Measurements from ENCODE around the gene MCAT.

The MCAT gene

DNA sequence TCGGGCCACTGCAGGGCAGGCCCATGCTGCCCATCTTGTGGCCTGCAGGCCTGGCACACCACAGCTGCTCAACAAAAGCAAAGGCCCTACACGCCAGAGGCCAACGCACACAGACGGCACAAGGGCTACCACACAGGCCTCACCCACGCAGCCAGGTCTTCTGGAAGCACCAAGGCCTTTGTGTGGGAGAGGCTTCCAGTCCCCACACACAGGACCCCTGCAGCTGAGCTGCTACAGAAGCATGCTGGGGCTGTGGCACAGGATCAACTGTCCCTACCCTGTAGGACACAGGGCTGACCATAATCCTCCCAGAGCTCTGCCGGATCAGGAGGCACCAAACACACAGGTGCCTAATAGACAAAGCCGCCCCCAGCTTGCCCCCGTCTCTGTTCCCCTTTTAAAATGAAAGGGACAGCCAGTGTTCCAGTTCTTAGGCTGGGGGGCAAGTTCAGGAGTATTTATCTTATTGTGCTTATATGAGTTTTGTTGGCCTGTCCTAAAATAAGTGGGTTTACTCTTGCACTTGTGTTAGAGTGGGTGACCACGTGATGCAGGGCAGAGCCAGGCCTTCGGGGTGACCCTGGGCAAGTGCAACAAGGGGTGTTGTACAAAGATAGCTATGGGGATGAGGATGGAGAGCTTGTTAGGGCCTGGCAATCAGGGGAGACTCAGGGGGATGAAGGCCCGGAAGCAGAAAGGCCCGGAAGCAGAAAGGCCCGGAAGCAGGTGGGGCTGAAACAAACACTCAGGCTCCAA is 38.3 kb upstream of the MCAT start:
- Histone ChIP-seq H3K36me3 (ENCODE audit: control insufficient read depth, insufficient read depth, low read length, severe bottlenecking) (peaks cover 16% of the 10 kb centered on the region), H3K4me3 (ENCODE audit: low read length) (no peak overlapping the region), H3K9ac (ENCODE audit: low read length) (no peak overlapping the region), H3K27me3 (replicated peaks; ENCODE audit: control insufficient read depth, insufficient read depth, low read length) (no peaks in the 10 kb centered on the region), H3K4me1 (ENCODE audit: control insufficient read depth, insufficient read depth, low read length) (peaks cover 12% of the 10 kb centered on the region), H3K9me3 (ENCODE audit: control insufficient read depth, low read length) (no peaks in the 10 kb centered on the region)
- DNase-seq (ENCODE audit: low read depth): no peak

DNA sequence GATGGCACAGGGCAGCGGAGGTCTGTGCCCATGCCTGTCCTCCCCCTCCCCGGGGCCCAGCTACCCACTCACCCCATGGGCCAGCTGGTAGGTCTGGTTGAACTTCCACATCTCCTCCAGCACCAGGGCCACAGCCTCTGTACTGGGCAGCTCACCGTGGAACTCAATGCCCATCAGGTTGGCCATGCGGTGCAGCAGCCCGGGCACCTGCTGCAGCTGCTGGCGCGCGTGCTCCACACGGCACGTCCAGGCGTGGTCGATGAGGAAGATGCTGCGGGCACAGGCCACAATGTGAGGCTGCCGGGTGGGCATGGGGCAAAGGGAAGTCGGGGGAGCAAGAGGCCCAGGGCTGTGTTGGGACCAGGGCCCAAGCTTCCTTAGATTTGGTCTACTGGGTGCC is 37.5 kb upstream of the MCAT start:
- H3K36me3 ChIP-seq (ENCODE audit: control insufficient read depth, insufficient read depth, low read length, severe bottlenecking): peaks cover 21% of the 10 kb centered on the region
- H3K4me1 ChIP-seq (ENCODE audit: control insufficient read depth, insufficient read depth, low read length): peaks cover 5% of the 10 kb centered on the region
- H3K9ac ChIP-seq (ENCODE audit: low read length): no peak overlapping the region
- no peak overlapping the region for H3K4me3 ChIP-seq (ENCODE audit: low read length)
- H3K9me3 ChIP-seq (ENCODE audit: control insufficient read depth, low read length): no peaks in the 10 kb centered on the region
- no peak for DNase-seq (ENCODE audit: low read depth)
- H3K27me3 ChIP-seq (replicated peaks; ENCODE audit: control insufficient read depth, insufficient read depth, low read length): no peaks in the 10 kb centered on the region

DNA sequence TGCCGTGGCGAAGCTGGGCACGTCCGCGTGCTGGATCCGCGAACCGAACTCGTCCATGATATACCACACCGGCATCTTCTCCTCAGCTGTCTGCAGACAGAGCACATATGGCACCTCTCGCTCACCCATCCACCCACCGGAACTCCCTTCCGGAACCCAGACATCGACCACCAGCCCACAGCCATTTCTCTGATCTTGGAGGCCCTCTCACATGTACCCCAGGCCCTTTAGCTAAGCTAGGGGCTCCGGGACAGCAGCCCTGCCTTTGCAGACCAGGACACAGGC is 36.7 kb upstream of the MCAT start:
- Histone ChIP-seq H3K27me3 (replicated peaks; ENCODE audit: control insufficient read depth, insufficient read depth, low read length) (no peaks in the 10 kb centered on the region), H3K4me3 (ENCODE audit: low read length) (no peak overlapping the region)

DNA sequence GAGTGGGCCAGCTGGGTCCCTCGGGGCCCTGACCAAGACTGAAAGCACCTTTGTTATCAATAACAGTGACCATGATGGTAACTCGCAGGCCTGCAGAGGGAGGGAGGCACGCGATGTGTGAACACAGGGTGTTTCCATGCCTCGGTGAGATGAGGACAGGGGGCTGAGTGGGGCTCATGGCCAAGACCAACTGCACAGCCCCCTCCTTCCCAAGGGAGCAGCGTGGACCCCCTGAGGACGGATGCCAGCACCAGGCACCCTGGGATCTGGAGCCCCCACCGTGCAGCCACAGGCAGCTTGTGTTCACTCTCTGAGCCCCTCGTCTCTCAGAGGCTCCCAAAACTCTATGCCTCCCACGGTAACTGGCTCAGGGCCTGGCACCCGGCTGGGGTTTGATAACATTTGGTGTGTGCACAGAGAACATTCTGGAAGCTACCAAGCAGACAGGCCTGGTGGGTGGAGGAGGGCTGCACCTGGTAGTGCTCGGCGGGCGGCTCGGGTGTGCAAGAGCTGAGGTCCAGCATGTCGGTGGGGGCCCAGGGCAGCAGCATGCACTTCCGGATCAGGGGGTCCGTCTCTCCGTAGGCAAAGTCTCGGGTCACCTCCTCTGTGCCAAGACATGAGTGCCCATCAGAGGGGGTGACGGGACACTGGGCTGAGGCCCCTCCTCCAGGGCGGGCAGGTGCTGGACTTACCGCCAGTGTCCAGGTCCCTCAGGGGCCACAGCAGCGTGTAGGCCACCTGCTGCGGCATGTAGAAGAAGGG is 36.1 kb upstream of the MCAT start:
- Histone ChIP-seq H3K4me1 (ENCODE audit: control insufficient read depth, insufficient read depth, low read length) (no peaks in the 10 kb centered on the region), H3K9me3 (ENCODE audit: control insufficient read depth, low read length) (no peaks in the 10 kb centered on the region), H3K36me3 (ENCODE audit: control insufficient read depth, insufficient read depth, low read length, severe bottlenecking) (peaks cover 31% of the 10 kb centered on the region), H3K4me3 (ENCODE audit: low read length) (no peak overlapping the region), H3K9ac (ENCODE audit: low read length) (no peak overlapping the region), H3K27me3 (replicated peaks; ENCODE audit: control insufficient read depth, insufficient read depth, low read length) (no peaks in the 10 kb centered on the region)
- no peak for DNase-seq (ENCODE audit: low read depth)

More for the DNA sequence above, 36.7 kb upstream of the MCAT start:
- DNase-seq (ENCODE audit: low read depth): no peak
- no peaks in the 10 kb centered on the region for H3K9me3 ChIP-seq (ENCODE audit: control insufficient read depth, low read length)
- peaks cover 28% of the 10 kb centered on the region for H3K36me3 ChIP-seq (ENCODE audit: control insufficient read depth, insufficient read depth, low read length, severe bottlenecking)
- no peaks in the 10 kb centered on the region for H3K4me1 ChIP-seq (ENCODE audit: control insufficient read depth, insufficient read depth, low read length)
- no peak overlapping the region for H3K9ac ChIP-seq (ENCODE audit: low read length)

DNA sequence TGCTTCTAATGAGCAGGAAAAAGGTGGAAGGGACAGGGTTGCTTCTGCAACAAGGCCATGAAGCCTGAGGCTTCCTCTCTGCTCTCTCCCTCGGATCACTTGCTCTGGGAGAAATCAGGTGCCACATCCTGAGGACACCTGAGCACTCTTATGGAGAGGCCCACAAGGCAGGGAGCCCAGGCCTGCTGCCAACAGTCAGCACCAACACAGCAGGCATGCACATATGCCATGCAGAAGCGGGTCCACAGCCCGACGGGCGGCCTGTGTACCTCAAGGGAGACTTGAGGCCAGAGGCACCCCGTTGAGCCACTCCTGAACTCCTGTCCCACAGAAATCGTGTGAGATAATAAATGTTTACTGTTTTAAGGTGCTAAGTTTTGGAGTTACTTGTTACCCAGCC is 34.3 kb upstream of the MCAT start:
- peaks cover 47% of the 10 kb centered on the region for H3K36me3 ChIP-seq (ENCODE audit: control insufficient read depth, insufficient read depth, low read length, severe bottlenecking)
- H3K4me3 ChIP-seq (ENCODE audit: low read length): no peak overlapping the region
- H3K9me3 ChIP-seq (ENCODE audit: control insufficient read depth, low read length): no peaks in the 10 kb centered on the region
- no peaks in the 10 kb centered on the region for H3K27me3 ChIP-seq (replicated peaks; ENCODE audit: control insufficient read depth, insufficient read depth, low read length)
- H3K4me1 ChIP-seq (ENCODE audit: control insufficient read depth, insufficient read depth, low read length): no peaks in the 10 kb centered on the region
- no peak overlapping the region for H3K9ac ChIP-seq (ENCODE audit: low read length)
- DNase-seq (ENCODE audit: low read depth): no peak

GRCh38 chr22:43176090-43176489 is 32.9 kb upstream of the MCAT start:
- peaks cover 61% of the 10 kb centered on the region for H3K36me3 ChIP-seq (ENCODE audit: control insufficient read depth, insufficient read depth, low read length, severe bottlenecking)
- H3K9me3 ChIP-seq (ENCODE audit: control insufficient read depth, low read length): no peaks in the 10 kb centered on the region
- no peaks in the 10 kb centered on the region for H3K27me3 ChIP-seq (replicated peaks; ENCODE audit: control insufficient read depth, insufficient read depth, low read length)
- DNase-seq (ENCODE audit: low read depth): no peak
- H3K9ac ChIP-seq (ENCODE audit: low read length): no peak overlapping the region
- no peaks in the 10 kb centered on the region for H3K4me1 ChIP-seq (ENCODE audit: control insufficient read depth, insufficient read depth, low read length)
- H3K4me3 ChIP-seq (ENCODE audit: low read length): no peak overlapping the region

DNA sequence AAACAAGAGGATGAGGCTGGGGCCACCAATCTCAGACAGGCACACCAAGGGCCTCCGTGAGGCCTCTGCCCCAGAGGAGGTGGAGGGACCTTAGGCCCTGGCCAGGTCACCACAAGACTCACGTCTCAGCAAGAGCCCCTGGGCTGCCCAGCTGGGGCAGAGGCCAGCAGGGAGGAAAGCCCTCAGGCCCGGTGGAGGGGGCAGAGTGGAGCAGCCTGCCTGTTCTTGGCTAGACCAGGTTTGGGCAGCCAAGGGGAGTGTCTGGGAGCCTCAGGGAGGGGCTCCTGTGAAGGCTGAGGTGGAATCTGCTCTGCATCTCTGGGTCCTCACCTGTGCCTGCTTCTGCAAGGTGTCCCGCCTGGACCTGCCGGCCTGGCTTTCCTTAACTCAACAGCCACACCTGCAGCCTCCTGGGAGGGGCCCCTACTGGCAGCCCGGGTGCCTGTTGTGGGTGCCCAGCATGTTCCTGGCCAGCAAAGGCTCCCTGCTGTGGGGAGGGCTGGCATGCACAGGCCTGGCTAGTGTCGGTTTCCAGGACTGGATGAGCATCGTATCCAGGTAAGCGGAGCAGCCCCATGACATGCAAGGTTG is 31.8 kb upstream of the MCAT start:
- Histone ChIP-seq H3K4me3 (ENCODE audit: low read length) (no peak overlapping the region), H3K36me3 (ENCODE audit: control insufficient read depth, insufficient read depth, low read length, severe bottlenecking) (peaks cover 69% of the 10 kb centered on the region), H3K9ac (ENCODE audit: low read length) (no peak overlapping the region), H3K4me1 (ENCODE audit: control insufficient read depth, insufficient read depth, low read length) (no peaks in the 10 kb centered on the region), H3K9me3 (ENCODE audit: control insufficient read depth, low read length) (no peaks in the 10 kb centered on the region), H3K27me3 (replicated peaks; ENCODE audit: control insufficient read depth, insufficient read depth, low read length) (no peaks in the 10 kb centered on the region)
- no peak for DNase-seq (ENCODE audit: low read depth)

DNA sequence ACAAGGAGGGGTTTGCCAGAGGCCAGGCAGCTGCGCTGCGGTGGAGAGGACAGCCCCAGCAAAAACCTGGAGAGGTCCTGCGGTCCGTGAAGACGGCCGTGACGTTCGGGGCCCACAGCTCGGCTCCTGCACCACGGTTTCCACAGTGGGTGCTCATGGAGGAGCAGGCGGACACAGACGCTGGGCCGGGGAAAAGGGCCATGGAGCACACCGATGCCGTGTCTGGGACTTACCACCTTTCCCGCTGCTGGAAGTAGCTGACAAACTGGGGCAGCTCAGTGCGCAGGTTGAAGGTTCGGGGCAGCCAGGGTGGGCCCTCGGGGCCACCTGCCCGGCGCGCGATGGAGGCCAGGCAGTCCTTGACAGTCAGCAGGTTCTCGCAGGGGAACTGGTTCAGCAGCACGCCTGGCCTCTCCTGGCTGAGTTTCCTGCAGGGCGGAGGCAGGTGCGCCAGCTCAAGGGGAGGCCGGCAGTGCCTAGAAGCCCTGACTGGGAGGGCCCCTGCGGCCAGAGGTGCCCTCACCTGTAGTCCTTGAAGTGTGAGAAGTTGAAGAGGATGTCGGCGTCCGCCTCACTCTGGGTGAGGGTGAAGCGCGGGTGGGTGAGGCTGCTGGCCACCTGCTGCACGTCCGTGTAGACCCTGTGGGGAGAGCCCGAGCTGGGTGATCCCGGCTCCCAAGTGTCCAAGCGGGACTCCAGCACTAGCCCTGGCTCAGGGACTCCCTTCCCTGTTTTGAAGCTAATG is 30.9 kb upstream of the MCAT start:
- Histone ChIP-seq H3K4me3 (ENCODE audit: low read length) (no peak overlapping the region), H3K9ac (ENCODE audit: low read length) (no peak overlapping the region), H3K4me1 (ENCODE audit: control insufficient read depth, insufficient read depth, low read length) (no peaks in the 10 kb centered on the region), H3K36me3 (ENCODE audit: control insufficient read depth, insufficient read depth, low read length, severe bottlenecking) (peaks cover 62% of the 10 kb centered on the region), H3K9me3 (ENCODE audit: control insufficient read depth, low read length) (no peaks in the 10 kb centered on the region), H3K27me3 (replicated peaks; ENCODE audit: control insufficient read depth, insufficient read depth, low read length) (no peaks in the 10 kb centered on the region)
- no peak for DNase-seq (ENCODE audit: low read depth)

DNA sequence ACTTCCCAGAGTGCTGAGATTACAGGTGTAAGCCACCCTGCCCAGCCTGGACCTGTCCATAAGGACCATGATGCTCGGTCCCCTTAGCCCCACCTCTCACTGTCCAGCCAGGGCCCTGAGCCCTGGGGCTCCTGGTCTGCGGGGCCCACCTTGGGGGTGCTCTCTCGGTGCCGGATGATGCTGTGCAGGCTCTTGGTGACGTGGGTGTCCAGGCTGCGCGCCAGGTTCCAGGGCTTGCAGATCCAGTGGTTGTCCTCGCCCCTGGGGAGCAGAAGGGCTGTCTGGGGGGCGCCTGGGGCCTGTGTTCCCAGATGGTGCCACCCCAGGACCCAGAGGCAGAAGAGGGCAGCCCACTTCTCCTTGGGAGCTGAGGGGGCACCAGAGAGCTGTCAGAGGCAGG is 30.4 kb upstream of the MCAT start:
- no peaks in the 10 kb centered on the region for H3K27me3 ChIP-seq (replicated peaks; ENCODE audit: control insufficient read depth, insufficient read depth, low read length)
- no peak overlapping the region for H3K9ac ChIP-seq (ENCODE audit: low read length)
- H3K4me3 ChIP-seq (ENCODE audit: low read length): no peak overlapping the region
- no peaks in the 10 kb centered on the region for H3K9me3 ChIP-seq (ENCODE audit: control insufficient read depth, low read length)
- DNase-seq (ENCODE audit: low read depth): no peak
- peaks cover 5% of the 10 kb centered on the region for H3K4me1 ChIP-seq (ENCODE audit: control insufficient read depth, insufficient read depth, low read length)
- H3K36me3 ChIP-seq (ENCODE audit: control insufficient read depth, insufficient read depth, low read length, severe bottlenecking): peaks cover 56% of the 10 kb centered on the region

DNA sequence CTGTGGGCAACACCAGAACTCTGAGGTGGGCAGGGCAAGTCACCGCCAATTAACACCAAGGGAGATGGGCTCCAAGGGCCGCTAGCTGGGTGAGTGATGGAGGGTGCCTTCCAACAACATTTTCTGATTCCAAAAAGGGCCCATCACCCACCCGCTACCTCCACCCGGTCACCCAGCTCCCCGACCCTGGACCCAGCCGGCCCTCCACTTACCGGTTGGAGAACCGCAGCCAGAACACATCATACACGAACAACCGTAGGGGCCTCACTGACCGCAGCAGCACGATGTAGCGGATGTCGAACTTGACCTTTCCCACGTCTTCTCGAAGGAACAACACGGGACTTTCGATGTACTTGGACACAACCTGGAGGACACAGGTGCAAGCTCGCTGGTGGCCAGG is 29.0 kb upstream of the MCAT start:
- no peak for DNase-seq (ENCODE audit: low read depth)
- Histone ChIP-seq H3K27me3 (replicated peaks; ENCODE audit: control insufficient read depth, insufficient read depth, low read length) (no peaks in the 10 kb centered on the region), H3K9ac (ENCODE audit: low read length) (no peak overlapping the region), H3K9me3 (ENCODE audit: control insufficient read depth, low read length) (no peaks in the 10 kb centered on the region), H3K4me3 (ENCODE audit: low read length) (no peak overlapping the region), H3K36me3 (ENCODE audit: control insufficient read depth, insufficient read depth, low read length, severe bottlenecking) (peaks cover 55% of the 10 kb centered on the region), H3K4me1 (ENCODE audit: control insufficient read depth, insufficient read depth, low read length) (peaks cover 11% of the 10 kb centered on the region)

DNA sequence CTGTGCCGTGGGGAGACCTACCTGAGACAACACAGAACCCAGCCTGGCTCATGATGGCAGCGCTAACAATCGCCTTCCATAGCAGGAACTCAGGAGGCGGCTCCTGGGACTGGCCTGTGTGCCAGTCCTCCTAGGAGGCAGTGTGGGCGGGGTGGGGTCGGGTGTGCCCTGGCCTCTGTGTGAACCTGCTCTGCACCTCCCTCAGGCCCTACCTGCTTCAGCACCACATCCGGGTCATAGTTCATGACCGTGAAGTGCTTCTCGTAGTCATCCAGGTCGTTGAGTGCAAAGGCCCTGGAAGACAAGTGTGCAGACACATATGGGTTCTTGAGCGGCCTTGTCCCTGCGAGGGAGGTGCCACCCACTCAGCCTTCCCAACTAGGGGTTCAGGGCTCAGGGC is 28.4 kb upstream of the MCAT start:
- peaks cover 55% of the 10 kb centered on the region for H3K36me3 ChIP-seq (ENCODE audit: control insufficient read depth, insufficient read depth, low read length, severe bottlenecking)
- H3K27me3 ChIP-seq (replicated peaks; ENCODE audit: control insufficient read depth, insufficient read depth, low read length): no peaks in the 10 kb centered on the region
- DNase-seq (ENCODE audit: low read depth): no peak
- no peak overlapping the region for H3K4me3 ChIP-seq (ENCODE audit: low read length)
- no peaks in the 10 kb centered on the region for H3K9me3 ChIP-seq (ENCODE audit: control insufficient read depth, low read length)
- peaks cover 11% of the 10 kb centered on the region for H3K4me1 ChIP-seq (ENCODE audit: control insufficient read depth, insufficient read depth, low read length)
- no peak overlapping the region for H3K9ac ChIP-seq (ENCODE audit: low read length)
